ENCODE measurements around the gene MDM1.
A peak's percentile ranks its signal among the peaks of the same experiment; 100 is the strongest.

Gene MDM1

DNA sequence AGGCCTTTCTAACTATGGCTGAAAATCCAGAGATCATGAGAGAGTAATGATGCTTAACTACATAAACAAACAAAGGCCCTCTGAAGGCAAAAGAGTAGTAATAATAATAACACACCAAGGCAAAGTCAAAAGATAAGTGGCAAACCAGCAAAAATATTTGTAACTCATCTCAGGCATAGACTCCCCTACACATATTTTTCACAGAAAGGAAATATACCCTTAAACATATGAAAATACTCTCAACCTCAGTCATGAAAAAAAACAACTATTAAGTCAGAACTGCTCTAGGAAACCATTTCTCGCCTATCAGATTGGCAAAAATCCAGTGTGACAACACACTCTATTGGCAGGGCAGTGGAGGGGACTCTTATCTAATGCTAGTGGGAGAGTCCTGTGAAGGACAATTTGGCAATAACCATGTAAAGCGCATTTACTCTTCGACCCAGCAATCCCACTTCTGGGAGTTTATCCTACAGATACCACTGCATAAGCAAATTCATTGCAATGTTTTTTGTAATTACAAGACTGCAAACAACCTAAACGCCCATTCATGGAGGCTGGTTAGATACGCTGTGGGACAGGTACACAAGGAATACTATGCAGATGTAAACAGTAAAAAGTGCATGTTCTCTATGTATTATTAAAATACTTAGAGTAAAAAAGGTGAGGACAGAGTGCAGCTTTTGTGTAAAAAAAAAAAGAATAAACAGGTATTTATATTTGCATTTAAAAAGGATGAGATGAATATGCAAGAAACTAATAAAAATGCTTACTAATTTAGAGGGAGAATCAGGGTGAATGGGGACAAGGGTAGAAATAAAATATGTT lies 52.7 kb downstream of the MDM1 start (continued):
- TF ChIP-seq ZNF155 (tag by site-specific recombination; IDR thresholded peaks at IDR 0.05) (no peak), ZSCAN16 (tag by site-specific recombination; IDR thresholded peaks at IDR 0.05) (no peak), ZNF585B (tag by site-specific recombination; IDR thresholded peaks at IDR 0.05) (no peak), ZNF677 (tag by site-specific recombination; IDR thresholded peaks at IDR 0.05) (no peak), ZNF626 (tag by site-specific recombination; IDR thresholded peaks at IDR 0.05) (no peak), MZF1 (tag by site-specific recombination; IDR thresholded peaks at IDR 0.05; ENCODE audit: borderline replicate concordance) (0 out of 2 replicates have a peak, but pooled peaks have one; percentile 29), BCL11B (tag by site-specific recombination; IDR thresholded peaks at IDR 0.05; ENCODE audit: low read depth) (no peak), ZNF221 (tag by site-specific recombination; IDR thresholded peaks at IDR 0.05; ENCODE audit: borderline replicate concordance) (no peak), SP2 (tag by site-specific recombination; IDR thresholded peaks at IDR 0.05) (no peak), ZNF530 (tag by site-specific recombination; IDR thresholded peaks at IDR 0.05; ENCODE audit: low read depth) (no peak), ZNF660 (tag by site-specific recombination; IDR thresholded peaks at IDR 0.05) (no peak), ZNF211 (tag by site-specific recombination; IDR thresholded peaks at IDR 0.05; ENCODE audit: low read depth) (no peak), ZEB2 (tag by site-specific recombination; IDR thresholded peaks at IDR 0.05) (peak; percentile 50; the same call in 1 of the 2 replicates), ZNF133 (tag by site-specific recombination; IDR thresholded peaks at IDR 0.05) (no peak), ZNF624 (tag by site-specific recombination; IDR thresholded peaks at IDR 0.05) (no peak), WT1 (tag by site-specific recombination; IDR thresholded peaks at IDR 0.05) (peak; percentile 23; the same call in 1 of the 2 replicates), ZNF596 (tag by site-specific recombination; IDR thresholded peaks at IDR 0.05) (no peak), ZNF202 (tag by site-specific recombination; IDR thresholded peaks at IDR 0.05; ENCODE audit: borderline replicate concordance) (no peak), ZNF391 (tag by site-specific recombination; IDR thresholded peaks at IDR 0.05; ENCODE audit: borderline replicate concordance, low read depth) (no peak), ZNF777 (tag by site-specific recombination; IDR thresholded peaks at IDR 0.05; ENCODE audit: borderline replicate concordance) (no peak), HOXD13 (CRISPR knock-in tag; IDR thresholded peaks at IDR 0.05; ENCODE audit: borderline replicate concordance) (no peak), IKZF3 (tag by site-specific recombination; IDR thresholded peaks at IDR 0.05) (no peak)
- TF ChIP-seq, protein P1, sequence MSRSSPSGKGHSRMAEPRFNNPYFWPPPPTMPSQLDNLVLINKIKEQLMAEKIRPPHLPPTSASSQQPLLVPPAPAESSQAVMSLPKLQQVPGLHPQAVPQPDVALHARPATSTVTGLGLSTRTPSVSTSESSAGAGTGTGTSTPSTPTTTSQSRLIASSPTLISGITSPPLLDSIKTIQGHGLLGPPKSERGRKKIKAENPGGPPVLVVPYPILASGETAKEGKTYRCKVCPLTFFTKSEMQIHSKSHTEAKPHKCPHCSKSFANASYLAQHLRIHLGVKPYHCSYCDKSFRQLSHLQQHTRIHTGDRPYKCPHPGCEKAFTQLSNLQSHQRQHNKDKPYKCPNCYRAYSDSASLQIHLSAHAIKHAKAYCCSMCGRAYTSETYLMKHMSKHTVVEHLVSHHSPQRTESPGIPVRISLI (tag by site-specific recombination; IDR thresholded peaks at IDR 0.05), result peak; percentile 76
- TF ChIP-seq, protein P2, sequence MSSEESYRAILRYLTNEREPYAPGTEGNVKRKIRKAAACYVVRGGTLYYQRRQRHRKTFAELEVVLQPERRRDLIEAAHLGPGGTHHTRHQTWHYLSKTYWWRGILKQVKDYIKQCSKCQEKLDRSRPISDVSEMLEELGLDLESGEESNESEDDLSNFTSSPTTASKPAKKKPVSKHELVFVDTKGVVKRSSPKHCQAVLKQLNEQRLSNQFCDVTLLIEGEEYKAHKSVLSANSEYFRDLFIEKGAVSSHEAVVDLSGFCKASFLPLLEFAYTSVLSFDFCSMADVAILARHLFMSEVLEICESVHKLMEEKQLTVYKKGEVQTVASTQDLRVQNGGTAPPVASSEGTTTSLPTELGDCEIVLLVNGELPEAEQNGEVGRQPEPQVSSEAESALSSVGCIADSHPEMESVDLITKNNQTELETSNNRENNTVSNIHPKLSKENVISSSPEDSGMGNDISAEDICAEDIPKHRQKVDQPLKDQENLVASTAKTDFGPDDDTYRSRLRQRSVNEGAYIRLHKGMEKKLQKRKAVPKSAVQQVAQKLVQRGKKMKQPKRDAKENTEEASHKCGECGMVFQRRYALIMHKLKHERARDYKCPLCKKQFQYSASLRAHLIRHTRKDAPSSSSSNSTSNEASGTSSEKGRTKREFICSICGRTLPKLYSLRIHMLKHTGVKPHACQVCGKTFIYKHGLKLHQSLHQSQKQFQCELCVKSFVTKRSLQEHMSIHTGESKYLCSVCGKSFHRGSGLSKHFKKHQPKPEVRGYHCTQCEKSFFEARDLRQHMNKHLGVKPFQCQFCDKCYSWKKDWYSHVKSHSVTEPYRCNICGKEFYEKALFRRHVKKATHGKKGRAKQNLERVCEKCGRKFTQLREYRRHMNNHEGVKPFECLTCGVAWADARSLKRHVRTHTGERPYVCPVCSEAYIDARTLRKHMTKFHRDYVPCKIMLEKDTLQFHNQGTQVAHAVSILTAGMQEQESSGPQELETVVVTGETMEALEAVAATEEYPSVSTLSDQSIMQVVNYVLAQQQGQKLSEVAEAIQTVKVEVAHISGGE (tag by site-specific recombination; conservative IDR thresholded peaks at IDR 0.05; ENCODE audit: low read depth), result no peak
- TF ChIP-seq, protein P3, sequence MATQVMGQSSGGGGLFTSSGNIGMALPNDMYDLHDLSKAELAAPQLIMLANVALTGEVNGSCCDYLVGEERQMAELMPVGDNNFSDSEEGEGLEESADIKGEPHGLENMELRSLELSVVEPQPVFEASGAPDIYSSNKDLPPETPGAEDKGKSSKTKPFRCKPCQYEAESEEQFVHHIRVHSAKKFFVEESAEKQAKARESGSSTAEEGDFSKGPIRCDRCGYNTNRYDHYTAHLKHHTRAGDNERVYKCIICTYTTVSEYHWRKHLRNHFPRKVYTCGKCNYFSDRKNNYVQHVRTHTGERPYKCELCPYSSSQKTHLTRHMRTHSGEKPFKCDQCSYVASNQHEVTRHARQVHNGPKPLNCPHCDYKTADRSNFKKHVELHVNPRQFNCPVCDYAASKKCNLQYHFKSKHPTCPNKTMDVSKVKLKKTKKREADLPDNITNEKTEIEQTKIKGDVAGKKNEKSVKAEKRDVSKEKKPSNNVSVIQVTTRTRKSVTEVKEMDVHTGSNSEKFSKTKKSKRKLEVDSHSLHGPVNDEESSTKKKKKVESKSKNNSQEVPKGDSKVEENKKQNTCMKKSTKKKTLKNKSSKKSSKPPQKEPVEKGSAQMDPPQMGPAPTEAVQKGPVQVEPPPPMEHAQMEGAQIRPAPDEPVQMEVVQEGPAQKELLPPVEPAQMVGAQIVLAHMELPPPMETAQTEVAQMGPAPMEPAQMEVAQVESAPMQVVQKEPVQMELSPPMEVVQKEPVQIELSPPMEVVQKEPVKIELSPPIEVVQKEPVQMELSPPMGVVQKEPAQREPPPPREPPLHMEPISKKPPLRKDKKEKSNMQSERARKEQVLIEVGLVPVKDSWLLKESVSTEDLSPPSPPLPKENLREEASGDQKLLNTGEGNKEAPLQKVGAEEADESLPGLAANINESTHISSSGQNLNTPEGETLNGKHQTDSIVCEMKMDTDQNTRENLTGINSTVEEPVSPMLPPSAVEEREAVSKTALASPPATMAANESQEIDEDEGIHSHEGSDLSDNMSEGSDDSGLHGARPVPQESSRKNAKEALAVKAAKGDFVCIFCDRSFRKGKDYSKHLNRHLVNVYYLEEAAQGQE (tag by site-specific recombination; IDR thresholded peaks at IDR 0.05), result no peak
- TF ChIP-seq, protein P4, sequence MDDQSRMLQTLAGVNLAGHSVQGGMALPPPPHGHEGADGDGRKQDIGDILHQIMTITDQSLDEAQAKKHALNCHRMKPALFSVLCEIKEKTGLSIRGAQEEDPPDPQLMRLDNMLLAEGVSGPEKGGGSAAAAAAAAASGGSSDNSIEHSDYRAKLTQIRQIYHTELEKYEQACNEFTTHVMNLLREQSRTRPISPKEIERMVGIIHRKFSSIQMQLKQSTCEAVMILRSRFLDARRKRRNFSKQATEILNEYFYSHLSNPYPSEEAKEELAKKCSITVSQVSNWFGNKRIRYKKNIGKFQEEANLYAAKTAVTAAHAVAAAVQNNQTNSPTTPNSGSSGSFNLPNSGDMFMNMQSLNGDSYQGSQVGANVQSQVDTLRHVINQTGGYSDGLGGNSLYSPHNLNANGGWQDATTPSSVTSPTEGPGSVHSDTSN (CRISPR knock-in tag; IDR thresholded peaks at IDR 0.05), result no peak
- TF ChIP-seq, protein P5, sequence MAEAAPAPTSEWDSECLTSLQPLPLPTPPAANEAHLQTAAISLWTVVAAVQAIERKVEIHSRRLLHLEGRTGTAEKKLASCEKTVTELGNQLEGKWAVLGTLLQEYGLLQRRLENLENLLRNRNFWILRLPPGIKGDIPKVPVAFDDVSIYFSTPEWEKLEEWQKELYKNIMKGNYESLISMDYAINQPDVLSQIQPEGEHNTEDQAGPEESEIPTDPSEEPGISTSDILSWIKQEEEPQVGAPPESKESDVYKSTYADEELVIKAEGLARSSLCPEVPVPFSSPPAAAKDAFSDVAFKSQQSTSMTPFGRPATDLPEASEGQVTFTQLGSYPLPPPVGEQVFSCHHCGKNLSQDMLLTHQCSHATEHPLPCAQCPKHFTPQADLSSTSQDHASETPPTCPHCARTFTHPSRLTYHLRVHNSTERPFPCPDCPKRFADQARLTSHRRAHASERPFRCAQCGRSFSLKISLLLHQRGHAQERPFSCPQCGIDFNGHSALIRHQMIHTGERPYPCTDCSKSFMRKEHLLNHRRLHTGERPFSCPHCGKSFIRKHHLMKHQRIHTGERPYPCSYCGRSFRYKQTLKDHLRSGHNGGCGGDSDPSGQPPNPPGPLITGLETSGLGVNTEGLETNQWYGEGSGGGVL (tag by site-specific recombination; IDR thresholded peaks at IDR 0.05), result no peak

All from HEK293 (cell line).